ENCODE results near the gene LCLAT1. TPM values are rescaled to one million over a fixed set of nuclear protein-coding genes. Genes with fewer than 3 reads are reported as not detected.

The LCLAT1 gene
- total RNA-seq, 4 donors from 2014 or later: 24.9 to 62.9 (median 36.3) TPM

DNA sequence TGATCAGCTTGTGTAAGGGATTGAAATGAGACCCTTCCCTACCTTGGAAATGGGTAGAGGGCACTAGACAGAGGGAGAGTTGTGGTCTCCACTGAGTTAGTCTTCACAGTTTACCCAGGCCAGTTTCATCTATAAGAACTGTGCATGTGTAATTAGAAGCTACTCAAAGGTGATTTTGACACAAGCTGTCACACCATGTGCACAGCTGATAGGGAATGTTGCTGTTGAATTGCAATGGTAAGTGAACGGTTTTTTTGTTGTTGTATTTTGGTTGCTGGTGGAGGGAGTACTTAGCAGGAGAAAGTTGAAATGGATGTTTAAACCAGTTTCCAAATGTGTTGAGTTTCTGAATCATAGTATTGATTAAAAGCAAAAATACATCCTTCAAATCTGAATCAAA is 168.9 kb downstream of the LCLAT1 start:
- H3K36me3 ChIP-seq: no peaks in the 10 kb centered on the region
- 90% methylated on average over 1 of the region's 1 CpG for WGBS
- H3K27me3 ChIP-seq: no peaks in the 10 kb centered on the region
- H3K4me3 ChIP-seq: no peak overlapping the region
- no peak overlapping the region for H3K27ac ChIP-seq (replicated peaks in 1 of 4)
- H3K4me1 ChIP-seq: peaks cover 5 to 21% (median 19%) of the 10 kb centered on the region in 4 donors
- intact Hi-C loops (cut with DNase I): no loop called here
- no peaks in the 10 kb centered on the region for H3K9me3 ChIP-seq
- TF ChIP-seq POLR2A (IDR thresholded peaks at IDR 0.05; ENCODE audit: low read depth): no peak
- TF ChIP-seq CTCF (IDR thresholded peaks at IDR 0.05): no peak
- TF ChIP-seq EP300 (IDR thresholded peaks at IDR 0.05): no peak
- no peak for TF ChIP-seq POLR2AphosphoS5 (IDR thresholded peaks at IDR 0.05)
- no peak for DNase-seq (ENCODE audit: extremely low spot score)

- WGBS: 58% methylated on average over 1 of the region's 1 CpG
- H3K4me3 ChIP-seq: no peak overlapping the region
- peaks cover 0 to 4% (median 0%) of the 10 kb centered on the region in 4 donors for H3K36me3 ChIP-seq
- no peaks in the 10 kb centered on the region for H3K27me3 ChIP-seq
- H3K9me3 ChIP-seq: no peaks in the 10 kb centered on the region
- no peak overlapping the region for H3K27ac ChIP-seq (replicated peaks in 1 of 4)
- no peak for DNase-seq (ENCODE audit: extremely low spot score)
- peaks cover 0 to 6% (median 0%) of the 10 kb centered on the region in 4 donors for H3K4me1 ChIP-seq
- intact Hi-C loops (cut with DNase I): no loop called here
- TF ChIP-seq POLR2AphosphoS5 (IDR thresholded peaks at IDR 0.05): no peak
- TF ChIP-seq EP300 (IDR thresholded peaks at IDR 0.05): no peak
- TF ChIP-seq CTCF (IDR thresholded peaks at IDR 0.05): no peak
- TF ChIP-seq POLR2A (IDR thresholded peaks at IDR 0.05; ENCODE audit: low read depth): no peak
Observed at GRCh38 chr2:30620102-30620501, 173.1 kb downstream of the LCLAT1 start.

DNA sequence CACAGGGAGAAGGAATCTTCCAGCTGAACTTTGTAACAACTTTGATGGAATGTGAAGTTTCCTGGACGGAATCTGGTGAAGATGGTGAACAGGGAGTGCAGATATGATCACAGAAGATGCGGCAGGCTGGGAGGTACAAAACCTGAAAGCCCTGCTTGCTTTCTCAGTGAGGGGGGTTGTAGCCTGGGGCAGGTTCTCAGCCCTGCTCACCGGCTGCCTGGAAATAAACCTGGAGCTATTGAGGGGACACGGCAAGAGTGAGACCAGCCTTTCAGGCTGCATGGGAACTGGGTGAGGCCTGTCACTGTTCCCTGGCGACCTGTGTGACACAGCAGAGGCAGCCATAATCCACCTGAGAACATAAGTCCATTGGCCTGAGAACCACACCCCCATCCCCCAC is 174.8 kb downstream of the LCLAT1 start:
- Histone ChIP-seq H3K27ac (replicated peaks in 1 of 4) (no peak overlapping the region), H3K27me3 (no peaks in the 10 kb centered on the region), H3K9me3 (no peaks in the 10 kb centered on the region), H3K4me3 (no peak overlapping the region), H3K4me1 (no peaks in the 10 kb centered on the region), H3K36me3 (peaks cover 0 to 4% (median 0%) of the 10 kb centered on the region in 4 donors)
- WGBS: 96% methylated on average over 5 of the region's 5 CpGs
- no peak for DNase-seq (ENCODE audit: extremely low spot score)
- no peak for TF ChIP-seq CTCF (IDR thresholded peaks at IDR 0.05)
- no peak for TF ChIP-seq POLR2A (IDR thresholded peaks at IDR 0.05; ENCODE audit: low read depth)
- no peak for TF ChIP-seq POLR2AphosphoS5 (IDR thresholded peaks at IDR 0.05)
- TF ChIP-seq EP300 (IDR thresholded peaks at IDR 0.05): no peak
- intact Hi-C loops (cut with DNase I): no loop called here

GRCh38 chr2:30622452-30622851 is 175.4 kb downstream of the LCLAT1 start:
- 84% methylated on average over 4 of the region's 4 CpGs for WGBS
- Histone ChIP-seq H3K27me3 (no peaks in the 10 kb centered on the region), H3K27ac (replicated peaks in 1 of 4) (no peak overlapping the region), H3K4me3 (no peak overlapping the region), H3K9me3 (no peaks in the 10 kb centered on the region), H3K36me3 (peaks cover 0 to 4% (median 0%) of the 10 kb centered on the region in 4 donors), H3K4me1 (no peaks in the 10 kb centered on the region)
- intact Hi-C loops (cut with DNase I): no loop called here
- DNase-seq (ENCODE audit: extremely low spot score): no peak
- TF ChIP-seq CTCF (IDR thresholded peaks at IDR 0.05): no peak
- TF ChIP-seq POLR2AphosphoS5 (IDR thresholded peaks at IDR 0.05): no peak
- no peak for TF ChIP-seq POLR2A (IDR thresholded peaks at IDR 0.05; ENCODE audit: low read depth)
- TF ChIP-seq EP300 (IDR thresholded peaks at IDR 0.05): no peak

GRCh38 chr2:30625276-30625675 is 178.2 kb downstream of the LCLAT1 start:
- no peak for DNase-seq (ENCODE audit: extremely low spot score)
- intact Hi-C loops (cut with DNase I): no loop called here
- no peaks in the 10 kb centered on the region for H3K9me3 ChIP-seq
- H3K27me3 ChIP-seq: no peaks in the 10 kb centered on the region
- no peak overlapping the region for H3K4me3 ChIP-seq
- no peak for TF ChIP-seq POLR2AphosphoS5 (IDR thresholded peaks at IDR 0.05)
- TF ChIP-seq POLR2A (IDR thresholded peaks at IDR 0.05; ENCODE audit: low read depth): no peak
- no peak for TF ChIP-seq CTCF (IDR thresholded peaks at IDR 0.05)
- peaks cover 0 to 4% (median 0%) of the 10 kb centered on the region in 4 donors for H3K36me3 ChIP-seq
- no peaks in the 10 kb centered on the region for H3K4me1 ChIP-seq
- no peak overlapping the region for H3K27ac ChIP-seq (replicated peaks in 1 of 4)
